HFF-Myc (cell line): ENCODE data around the gene MTA1.

Experiments used
- DNase-seq: peaks from one replicate; pipeline ENCODE4 v3.0.0-alpha.2; 2011; ENCODE audit warnings: low read depth; ENCODE audit errors: extremely low read depth
- H3K4me3 ChIP-seq: replicated peaks from 2 replicates; pipeline ENCODE4 v1.5.1; 2011; ENCODE audit warnings: low read depth, mild to moderate bottlenecking, control low read depth, low read length
- TF ChIP-seq, protein P1 (sequence below): IDR thresholded peaks from 2 replicates; pipeline ENCODE4 v1.5.1; 2012; ENCODE audit warnings: mild to moderate bottlenecking, low read depth, low read length, control low read depth; ENCODE audit errors: missing control alignments

MTA1 gene

GRCh38 chr14:105469456-105470349, 50.1 kb downstream of the MTA1 start:
- TF ChIP-seq, protein P1, sequence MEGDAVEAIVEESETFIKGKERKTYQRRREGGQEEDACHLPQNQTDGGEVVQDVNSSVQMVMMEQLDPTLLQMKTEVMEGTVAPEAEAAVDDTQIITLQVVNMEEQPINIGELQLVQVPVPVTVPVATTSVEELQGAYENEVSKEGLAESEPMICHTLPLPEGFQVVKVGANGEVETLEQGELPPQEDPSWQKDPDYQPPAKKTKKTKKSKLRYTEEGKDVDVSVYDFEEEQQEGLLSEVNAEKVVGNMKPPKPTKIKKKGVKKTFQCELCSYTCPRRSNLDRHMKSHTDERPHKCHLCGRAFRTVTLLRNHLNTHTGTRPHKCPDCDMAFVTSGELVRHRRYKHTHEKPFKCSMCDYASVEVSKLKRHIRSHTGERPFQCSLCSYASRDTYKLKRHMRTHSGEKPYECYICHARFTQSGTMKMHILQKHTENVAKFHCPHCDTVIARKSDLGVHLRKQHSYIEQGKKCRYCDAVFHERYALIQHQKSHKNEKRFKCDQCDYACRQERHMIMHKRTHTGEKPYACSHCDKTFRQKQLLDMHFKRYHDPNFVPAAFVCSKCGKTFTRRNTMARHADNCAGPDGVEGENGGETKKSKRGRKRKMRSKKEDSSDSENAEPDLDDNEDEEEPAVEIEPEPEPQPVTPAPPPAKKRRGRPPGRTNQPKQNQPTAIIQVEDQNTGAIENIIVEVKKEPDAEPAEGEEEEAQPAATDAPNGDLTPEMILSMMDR, result no peak
- no peak for DNase-seq
- H3K4me3 ChIP-seq, result no peak overlapping the region

DNA sequence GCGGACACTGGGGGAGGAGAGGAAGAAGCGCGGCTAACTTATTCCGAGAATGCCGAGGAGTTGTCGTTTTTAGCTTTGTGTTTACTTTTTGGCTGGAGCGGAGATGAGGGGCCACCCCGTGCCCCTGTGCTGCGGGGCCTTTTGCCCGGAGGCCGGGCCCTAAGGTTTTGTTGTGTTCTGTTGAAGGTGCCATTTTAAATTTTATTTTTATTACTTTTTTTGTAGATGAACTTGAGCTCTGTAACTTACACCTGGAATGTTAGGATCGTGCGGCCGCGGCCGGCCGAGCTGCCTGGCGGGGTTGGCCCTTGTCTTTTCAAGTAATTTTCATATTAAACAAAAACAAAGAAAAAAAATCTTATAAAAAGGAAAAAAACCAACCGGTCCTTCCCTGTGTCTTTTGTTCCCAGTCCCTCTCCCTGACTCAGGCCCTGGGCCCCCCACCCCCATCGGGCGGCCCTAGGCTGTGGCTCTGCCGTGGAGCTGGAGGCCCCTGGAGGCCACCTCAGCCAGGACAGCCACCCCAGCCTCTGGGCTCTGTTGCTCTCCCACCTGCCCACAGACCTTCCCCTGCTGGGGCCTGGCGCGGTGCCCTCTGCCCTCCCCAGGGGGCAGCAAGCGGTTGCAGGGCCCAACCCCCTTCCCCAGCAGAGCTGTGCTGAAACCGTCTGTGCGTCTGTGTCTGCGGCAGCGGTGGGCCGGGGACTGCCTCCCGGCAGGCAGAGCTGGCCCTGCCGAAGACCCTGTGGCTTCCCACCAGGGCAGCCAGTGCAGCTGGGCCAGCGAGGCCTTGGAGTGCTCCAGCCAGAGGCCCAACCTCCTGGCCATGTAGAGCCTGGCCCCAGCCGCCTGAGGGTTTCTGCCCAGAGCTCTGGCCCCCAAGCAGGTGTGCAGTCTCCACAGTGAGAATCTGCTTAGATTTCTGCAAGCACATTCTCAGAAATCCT, 51.0 kb downstream of the MTA1 start:
- TF ChIP-seq, protein P1, result no peak
- DNase-seq, result no peak
- H3K4me3 ChIP-seq, result no peak overlapping the region

- no peak for DNase-seq
- TF ChIP-seq, protein P1, result no peak
- H3K4me3 ChIP-seq, result no peak overlapping the region
Observed at GRCh38 chr14:105471297-105471821, 51.7 kb downstream of the MTA1 start.

GRCh38 chr14:105471823-105472485, 52.3 kb downstream of the MTA1 start:
- DNase-seq, result no peak
- TF ChIP-seq, protein P1, result no peak

DNA sequence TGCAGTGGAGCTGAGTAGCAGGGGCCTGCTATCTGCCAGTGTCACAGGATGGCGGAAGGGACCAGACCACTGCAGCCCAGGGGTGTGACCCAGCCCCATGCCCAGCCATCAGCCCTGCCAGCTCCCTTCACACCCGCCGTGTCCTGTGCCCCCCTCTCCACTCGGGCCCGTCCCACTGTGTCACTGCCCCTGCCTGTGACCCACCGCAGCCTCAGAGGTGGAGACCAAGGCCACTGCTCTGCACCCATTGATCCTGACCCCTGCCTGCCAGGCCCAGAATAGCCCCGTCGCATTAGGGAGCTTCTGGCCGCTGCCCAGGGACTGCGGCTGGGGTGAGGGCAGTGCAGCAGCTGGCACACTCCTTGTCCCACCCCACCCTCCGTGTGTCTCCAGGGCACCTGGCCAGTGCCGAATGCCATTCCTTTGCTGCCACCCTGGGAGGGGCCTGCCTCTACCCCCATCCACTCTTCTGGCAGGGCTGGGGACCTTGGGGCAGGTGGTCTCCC, 52.9 kb downstream of the MTA1 start:
- TF ChIP-seq, protein P1, result no peak
- no peak for DNase-seq
- no peak overlapping the region for H3K4me3 ChIP-seq

More at GRCh38 chr14:105471823-105472485, 52.3 kb downstream of the MTA1 start:
- no peak overlapping the region for H3K4me3 ChIP-seq
